ENCODE data around the gene CREB5. TPM values are rescaled to one million over a fixed set of nuclear protein-coding genes. Genes with fewer than 3 reads are reported as not detected.

The CREB5 gene
- total RNA-seq, 1 experiment from 2014 or later, result 0.49 TPM

GRCh38 chr7:28532181-28532580 lies 119.9 kb downstream of the CREB5 start:
- ChIA-PET RAD21 (ENCODE audit: low non-redundant PET in 1 of 2, low total read pairs in 2 of 2, uncharacterized antibody in 2 of 2, unreplicated experiment in 2 of 2) (no interaction called here), CTCF (no interaction called here), POLR2A (no interaction called here)
- Histone ChIP-seq H3K9ac (ENCODE audit: low read length) (no peak overlapping the region), H4K20me1 (ENCODE audit: insufficient read depth) (no peaks in the 10 kb centered on the region), H3K36me3 (ENCODE audit: control insufficient read depth in 1 of 2, insufficient read depth in 2 of 2, low read length in 2 of 2) (no peaks in the 10 kb centered on the region), H3K27ac (ENCODE audit: low read depth, low read length) (no peak overlapping the region), H3K79me2 (ENCODE audit: insufficient read depth, low read length) (no peaks in the 10 kb centered on the region), H3K4me2 (ENCODE audit: low read length) (no peak overlapping the region), H3K27me3 (ENCODE audit: insufficient read depth, low read length) (peaks cover 59% of the 10 kb centered on the region), H3K9me2 (ENCODE audit: insufficient read depth) (no peaks in the 10 kb centered on the region), H3K4me3 (replicated peaks in 1 of 2; ENCODE audit: low read depth in 1 of 2, low read length in 2 of 2) (no peak overlapping the region), H2AFZ (ENCODE audit: low read depth, low read length, poor library complexity, severe bottlenecking) (no peak overlapping the region), H3K9me3 (ENCODE audit: control insufficient read depth in 1 of 2, insufficient read depth in 1 of 2, low read depth in 1 of 2, low read length in 2 of 2) (no peaks in the 10 kb centered on the region), H3K4me1 (ENCODE audit: control insufficient read depth in 1 of 2, insufficient read depth in 2 of 2, low read length in 2 of 2) (no peaks in the 10 kb centered on the region)
- TF ChIP-seq, protein P1, sequence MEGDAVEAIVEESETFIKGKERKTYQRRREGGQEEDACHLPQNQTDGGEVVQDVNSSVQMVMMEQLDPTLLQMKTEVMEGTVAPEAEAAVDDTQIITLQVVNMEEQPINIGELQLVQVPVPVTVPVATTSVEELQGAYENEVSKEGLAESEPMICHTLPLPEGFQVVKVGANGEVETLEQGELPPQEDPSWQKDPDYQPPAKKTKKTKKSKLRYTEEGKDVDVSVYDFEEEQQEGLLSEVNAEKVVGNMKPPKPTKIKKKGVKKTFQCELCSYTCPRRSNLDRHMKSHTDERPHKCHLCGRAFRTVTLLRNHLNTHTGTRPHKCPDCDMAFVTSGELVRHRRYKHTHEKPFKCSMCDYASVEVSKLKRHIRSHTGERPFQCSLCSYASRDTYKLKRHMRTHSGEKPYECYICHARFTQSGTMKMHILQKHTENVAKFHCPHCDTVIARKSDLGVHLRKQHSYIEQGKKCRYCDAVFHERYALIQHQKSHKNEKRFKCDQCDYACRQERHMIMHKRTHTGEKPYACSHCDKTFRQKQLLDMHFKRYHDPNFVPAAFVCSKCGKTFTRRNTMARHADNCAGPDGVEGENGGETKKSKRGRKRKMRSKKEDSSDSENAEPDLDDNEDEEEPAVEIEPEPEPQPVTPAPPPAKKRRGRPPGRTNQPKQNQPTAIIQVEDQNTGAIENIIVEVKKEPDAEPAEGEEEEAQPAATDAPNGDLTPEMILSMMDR (IDR thresholded peaks at IDR 0.05 in 2 of 3, conservative IDR thresholded peaks at IDR 0.05 in 1 of 3; ENCODE audit: borderline replicate concordance in 1 of 3, insufficient read depth in 1 of 3, low read depth in 2 of 3, low read length in 2 of 3), result no peak
- TF ChIP-seq YY1 (IDR thresholded peaks at IDR 0.05; ENCODE audit: extremely low read depth, insufficient replicate concordance, low read depth, low read length), result no peak
- no peak for TF ChIP-seq ELF1 (IDR thresholded peaks at IDR 0.05; ENCODE audit: borderline replicate concordance, low read depth)
- TF ChIP-seq EZH2 (IDR thresholded peaks at IDR 0.05), result no peak
- no peak for TF ChIP-seq EZH2phosphoT487 (IDR thresholded peaks at IDR 0.05; ENCODE audit: borderline replicate concordance)
- TF ChIP-seq ZNF274 (IDR thresholded peaks at IDR 0.05; ENCODE audit: low read depth, low read length), result no peak
- TF ChIP-seq CBX3 (IDR thresholded peaks at IDR 0.05; ENCODE audit: low read depth), result no peak
- TF ChIP-seq, protein P2, sequence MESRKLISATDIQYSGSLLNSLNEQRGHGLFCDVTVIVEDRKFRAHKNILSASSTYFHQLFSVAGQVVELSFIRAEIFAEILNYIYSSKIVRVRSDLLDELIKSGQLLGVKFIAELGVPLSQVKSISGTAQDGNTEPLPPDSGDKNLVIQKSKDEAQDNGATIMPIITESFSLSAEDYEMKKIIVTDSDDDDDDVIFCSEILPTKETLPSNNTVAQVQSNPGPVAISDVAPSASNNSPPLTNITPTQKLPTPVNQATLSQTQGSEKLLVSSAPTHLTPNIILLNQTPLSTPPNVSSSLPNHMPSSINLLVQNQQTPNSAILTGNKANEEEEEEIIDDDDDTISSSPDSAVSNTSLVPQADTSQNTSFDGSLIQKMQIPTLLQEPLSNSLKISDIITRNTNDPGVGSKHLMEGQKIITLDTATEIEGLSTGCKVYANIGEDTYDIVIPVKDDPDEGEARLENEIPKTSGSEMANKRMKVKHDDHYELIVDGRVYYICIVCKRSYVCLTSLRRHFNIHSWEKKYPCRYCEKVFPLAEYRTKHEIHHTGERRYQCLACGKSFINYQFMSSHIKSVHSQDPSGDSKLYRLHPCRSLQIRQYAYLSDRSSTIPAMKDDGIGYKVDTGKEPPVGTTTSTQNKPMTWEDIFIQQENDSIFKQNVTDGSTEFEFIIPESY (IDR thresholded peaks at IDR 0.05; ENCODE audit: extremely low read depth, insufficient replicate concordance, low read length), result no peak
- TF ChIP-seq, protein P3, sequence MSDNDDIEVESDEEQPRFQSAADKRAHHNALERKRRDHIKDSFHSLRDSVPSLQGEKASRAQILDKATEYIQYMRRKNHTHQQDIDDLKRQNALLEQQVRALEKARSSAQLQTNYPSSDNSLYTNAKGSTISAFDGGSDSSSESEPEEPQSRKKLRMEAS (IDR thresholded peaks at IDR 0.05), result no peak
- no peak for TF ChIP-seq JUND (IDR thresholded peaks at IDR 0.05)
- no peak for TF ChIP-seq SP1 (IDR thresholded peaks at IDR 0.05; ENCODE audit: low read depth)
- no peak for TF ChIP-seq SIN3A (IDR thresholded peaks at IDR 0.05; ENCODE audit: low read depth)
- no peak for TF ChIP-seq POLR2A (IDR thresholded peaks at IDR 0.05; ENCODE audit: borderline replicate concordance, extremely low read depth, insufficient read depth, insufficient read length)
- TF ChIP-seq EGR1 (IDR thresholded peaks at IDR 0.05; ENCODE audit: low read depth), result no peak
- no peak for TF ChIP-seq FOSL1 (IDR thresholded peaks at IDR 0.05; ENCODE audit: low read depth)
- TF ChIP-seq RAD21 (IDR thresholded peaks at IDR 0.05; ENCODE audit: low read depth), result no peak
- ATAC-seq (no peak), DNase-seq (ENCODE audit: low read depth, low spot score) (no peak)
- BruUV-seq (replicated peaks), result no TSS peak
- intact Hi-C loops (cut with micrococcal nuclease), result no loop called here
